ENCODE data around the gene IRF2.

IRF2 gene

DNA sequence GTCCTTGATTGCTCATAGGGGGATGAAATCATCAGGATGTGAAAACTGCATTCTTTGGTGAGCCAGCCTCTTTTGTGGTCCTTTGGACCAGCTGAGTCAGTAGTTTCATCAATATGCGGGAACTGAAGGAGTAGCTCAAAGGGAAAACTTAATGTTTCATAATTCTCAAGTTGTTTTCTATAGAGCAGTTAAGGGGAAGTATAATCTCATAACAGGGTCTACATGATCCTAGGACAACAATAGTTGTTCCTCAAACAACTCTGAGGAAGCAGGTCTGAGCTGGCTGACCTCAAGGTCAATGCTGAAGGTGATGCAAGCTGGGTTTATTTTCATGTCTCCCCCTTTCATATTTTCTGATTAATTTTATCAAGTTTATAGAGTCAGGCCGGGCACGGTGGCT is 36.1 kb upstream of the IRF2 start:
- Mint-ChIP-seq H3K36me3 (ENCODE audit: low read depth) (peaks cover 6% of the 10 kb centered on the region), H3K9me3 (peaks cover 23% of the 10 kb centered on the region), H3K4me3 (no peak overlapping the region), H3K27ac (peak overlapping the region; percentile 24), H3K4me1 (peaks cover 13% of the 10 kb centered on the region), H3K27me3 (ENCODE audit: low read depth, poor library complexity) (peaks cover 13% of the 10 kb centered on the region)
- DNase-seq, result no peak
- TF ChIP-seq, protein P1, sequence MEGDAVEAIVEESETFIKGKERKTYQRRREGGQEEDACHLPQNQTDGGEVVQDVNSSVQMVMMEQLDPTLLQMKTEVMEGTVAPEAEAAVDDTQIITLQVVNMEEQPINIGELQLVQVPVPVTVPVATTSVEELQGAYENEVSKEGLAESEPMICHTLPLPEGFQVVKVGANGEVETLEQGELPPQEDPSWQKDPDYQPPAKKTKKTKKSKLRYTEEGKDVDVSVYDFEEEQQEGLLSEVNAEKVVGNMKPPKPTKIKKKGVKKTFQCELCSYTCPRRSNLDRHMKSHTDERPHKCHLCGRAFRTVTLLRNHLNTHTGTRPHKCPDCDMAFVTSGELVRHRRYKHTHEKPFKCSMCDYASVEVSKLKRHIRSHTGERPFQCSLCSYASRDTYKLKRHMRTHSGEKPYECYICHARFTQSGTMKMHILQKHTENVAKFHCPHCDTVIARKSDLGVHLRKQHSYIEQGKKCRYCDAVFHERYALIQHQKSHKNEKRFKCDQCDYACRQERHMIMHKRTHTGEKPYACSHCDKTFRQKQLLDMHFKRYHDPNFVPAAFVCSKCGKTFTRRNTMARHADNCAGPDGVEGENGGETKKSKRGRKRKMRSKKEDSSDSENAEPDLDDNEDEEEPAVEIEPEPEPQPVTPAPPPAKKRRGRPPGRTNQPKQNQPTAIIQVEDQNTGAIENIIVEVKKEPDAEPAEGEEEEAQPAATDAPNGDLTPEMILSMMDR (IDR thresholded peaks at IDR 0.05), result no peak

DNA sequence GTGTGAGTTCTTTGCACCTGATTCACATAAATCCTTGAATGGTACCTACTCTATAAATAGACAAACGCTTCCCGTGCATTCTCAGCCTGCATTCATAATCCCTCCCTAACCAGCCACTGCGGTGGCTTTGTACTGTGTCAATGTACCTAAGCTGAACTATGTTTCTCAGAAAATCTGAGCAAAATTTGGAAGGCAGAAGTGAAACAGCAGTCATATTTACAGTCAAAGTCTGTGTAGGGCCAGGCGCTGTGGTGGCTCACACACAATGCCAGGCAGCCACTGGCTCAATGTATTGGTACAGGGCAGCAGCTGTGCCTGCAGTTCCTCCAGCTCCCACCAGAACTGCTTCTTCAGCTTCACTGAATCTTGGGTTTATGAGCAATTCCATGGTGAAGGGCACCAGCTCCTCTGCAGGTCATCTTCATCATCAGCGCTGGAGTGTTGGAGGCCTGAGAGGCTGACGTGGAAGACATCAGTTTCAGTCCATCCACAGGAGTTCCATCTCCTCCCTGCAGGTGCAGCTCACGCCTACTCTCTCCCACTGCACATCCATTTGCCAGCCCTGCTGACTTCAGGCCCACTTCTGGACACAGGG is 32.3 kb upstream of the IRF2 start:
- DNase-seq, result peak; percentile 8
- TF ChIP-seq, protein P1 (IDR thresholded peaks at IDR 0.05), result peak; percentile 13
- peaks cover 23% of the 10 kb centered on the region for H3K9me3 Mint-ChIP-seq
- peak overlapping the region; percentile 7 for H3K27ac Mint-ChIP-seq
- peaks cover 6% of the 10 kb centered on the region for H3K36me3 Mint-ChIP-seq (ENCODE audit: low read depth)
- no peak overlapping the region for H3K4me3 Mint-ChIP-seq
- peaks cover 28% of the 10 kb centered on the region for H3K4me1 Mint-ChIP-seq
- H3K27me3 Mint-ChIP-seq (ENCODE audit: low read depth, poor library complexity), result peaks cover 13% of the 10 kb centered on the region

DNA sequence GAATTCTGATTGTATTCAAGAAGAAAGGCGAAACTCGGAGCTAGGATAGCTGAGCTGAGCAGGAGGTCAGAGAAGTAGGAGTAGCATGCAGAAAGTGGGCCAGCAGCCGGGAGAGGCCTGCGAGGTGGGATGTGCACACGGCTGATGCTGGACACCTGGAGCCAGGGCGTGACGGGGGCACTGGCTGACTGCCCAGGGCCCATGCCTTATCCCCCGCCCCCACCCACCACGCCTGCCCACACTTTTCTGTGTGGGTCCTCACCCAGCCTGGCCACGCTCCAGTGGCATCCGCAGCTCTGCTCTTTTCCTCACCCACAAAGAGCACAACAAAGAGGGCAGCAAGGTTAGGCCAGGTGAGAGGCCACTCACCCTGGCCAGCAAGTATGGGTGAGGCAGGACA is 30.0 kb upstream of the IRF2 start:
- H3K27ac Mint-ChIP-seq, result no peak overlapping the region
- DNase-seq, result no peak
- H3K4me3 Mint-ChIP-seq, result no peak overlapping the region
- peaks cover 13% of the 10 kb centered on the region for H3K9me3 Mint-ChIP-seq
- H3K27me3 Mint-ChIP-seq (ENCODE audit: low read depth, poor library complexity), result peaks cover 11% of the 10 kb centered on the region
- H3K36me3 Mint-ChIP-seq (ENCODE audit: low read depth), result no peaks in the 10 kb centered on the region
- H3K4me1 Mint-ChIP-seq, result peaks cover 28% of the 10 kb centered on the region
- TF ChIP-seq, protein P1 (IDR thresholded peaks at IDR 0.05), result no peak

DNA sequence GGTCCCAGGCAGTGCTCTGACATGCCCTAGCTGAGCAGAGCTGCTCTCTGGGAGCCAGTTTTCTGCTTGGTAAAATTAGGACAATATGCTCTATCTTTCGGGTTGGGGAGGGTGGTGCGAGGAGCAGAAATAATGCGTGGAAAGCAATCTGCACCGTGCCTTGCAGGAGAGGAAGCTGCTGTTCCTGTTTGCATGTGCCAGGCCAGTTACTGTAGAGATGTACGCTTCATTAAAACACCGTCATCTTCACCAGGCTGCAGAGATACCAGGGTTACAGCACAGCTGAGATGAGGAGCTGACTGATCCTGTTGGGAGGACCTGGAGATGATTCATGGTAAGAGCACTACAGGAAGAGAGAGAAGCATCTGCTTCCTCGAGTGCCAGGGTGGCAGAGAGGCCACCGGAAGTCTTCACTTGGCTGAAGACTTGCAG is 29.5 kb upstream of the IRF2 start:
- Mint-ChIP-seq H3K9me3 (peaks cover 9% of the 10 kb centered on the region), H3K27me3 (ENCODE audit: low read depth, poor library complexity) (peaks cover 7% of the 10 kb centered on the region), H3K4me1 (peaks cover 28% of the 10 kb centered on the region), H3K27ac (no peak overlapping the region), H3K36me3 (ENCODE audit: low read depth) (no peaks in the 10 kb centered on the region), H3K4me3 (no peak overlapping the region)
- DNase-seq, result no peak
- TF ChIP-seq, protein P1 (IDR thresholded peaks at IDR 0.05), result no peak

DNA sequence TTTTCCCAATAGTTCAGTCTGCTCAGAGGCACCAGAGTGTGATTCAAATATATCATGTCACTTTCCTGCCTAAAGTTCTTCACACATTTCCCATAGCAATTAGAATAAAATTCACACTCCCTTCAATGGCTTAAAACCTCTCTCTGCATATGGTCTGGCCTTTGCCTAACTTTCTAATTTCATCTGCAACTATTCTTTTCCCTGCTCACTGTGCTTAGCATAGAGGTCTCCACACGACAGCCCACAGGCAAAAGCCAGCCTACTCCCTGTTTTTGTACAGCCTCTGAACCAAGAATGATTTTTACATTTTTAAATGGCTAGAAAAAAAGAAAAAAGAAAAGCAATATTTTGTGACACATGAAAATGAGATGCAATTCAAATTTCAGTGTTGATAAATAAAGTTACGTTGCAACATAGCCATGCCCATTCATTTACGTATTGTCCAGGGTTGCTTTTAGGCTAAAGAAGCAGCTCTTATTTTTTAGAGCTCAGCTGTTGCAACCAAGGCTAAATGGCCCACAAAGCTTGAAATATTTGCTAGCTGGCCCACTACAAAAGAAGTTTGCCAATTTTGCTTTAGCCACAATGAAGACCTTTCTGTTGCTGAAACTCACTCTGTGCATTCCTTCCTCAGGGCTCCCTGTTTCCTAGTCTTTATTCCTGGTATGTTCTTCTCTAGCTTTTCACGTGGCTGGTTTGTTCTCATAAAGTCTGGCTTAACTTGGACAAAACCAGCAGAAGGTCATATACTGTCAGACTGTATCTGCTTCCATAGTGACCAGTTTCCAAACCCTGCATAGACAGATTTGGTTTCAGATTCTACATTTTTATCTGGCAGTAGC is 26.6 kb upstream of the IRF2 start:
- peaks cover 22% of the 10 kb centered on the region for H3K4me1 Mint-ChIP-seq
- peaks cover 8% of the 10 kb centered on the region for H3K9me3 Mint-ChIP-seq
- H3K4me3 Mint-ChIP-seq, result no peak overlapping the region
- TF ChIP-seq, protein P1 (IDR thresholded peaks at IDR 0.05), result no peak
- H3K27me3 Mint-ChIP-seq (ENCODE audit: low read depth, poor library complexity), result peaks cover 3% of the 10 kb centered on the region
- no peak for DNase-seq
- H3K27ac Mint-ChIP-seq, result no peak overlapping the region
- H3K36me3 Mint-ChIP-seq (ENCODE audit: low read depth), result no peaks in the 10 kb centered on the region
